Activated T-helper 9 cell treated with anti-CD3 and anti-CD28 coated beads, Interleukin-2, amount 50 U/mL, for 16 hours (primary cell): ENCODE data around the gene POMC.
"Not testable (repeated sequence)": the region's sequence is repeated elsewhere in the genome, so short reads cannot be mapped to it uniquely, and the experiment has no call there.

ENCODE experiments used
- DNase-seq: peaks from one replicate; pipeline ENCODE4 v3.0.0-alpha.2; 2020; ENCODE audit warnings: low read depth

POMC gene

GRCh38 chr2:25176541-25177181 lies 8.3 kb upstream of the POMC start:
- DNase-seq, result no peak

- no peak for DNase-seq
Observed at GRCh38 chr2:25176138-25176537, 7.8 kb upstream of the POMC start.

GRCh38 chr2:25174192-25174861 lies 5.9 kb upstream of the POMC start:
- DNase-seq, result no peak

DNA sequence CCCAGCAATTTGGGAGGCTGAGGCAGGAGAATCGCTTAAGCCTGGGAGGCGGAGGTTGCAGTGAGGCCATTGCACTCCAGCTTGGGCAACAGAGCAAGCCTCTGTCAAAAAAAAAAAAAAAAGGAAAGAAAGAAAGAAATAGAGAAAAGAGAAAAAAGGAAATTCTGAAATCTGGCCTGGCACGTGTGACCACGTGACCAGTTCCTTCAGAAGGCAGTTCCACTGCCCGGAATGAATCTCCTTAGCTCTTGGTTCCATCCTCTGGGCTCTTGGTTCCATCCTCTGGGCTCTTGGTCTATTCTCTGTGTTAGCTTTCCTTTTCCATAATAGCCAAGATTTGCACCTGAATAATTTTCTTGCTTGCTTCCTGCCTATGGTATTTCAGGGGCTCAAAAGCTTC lies 5.3 kb upstream of the POMC start:
- no peak for DNase-seq

- no peak for DNase-seq
Observed at GRCh38 chr2:25170888-25171287, 2.5 kb upstream of the POMC start.

GRCh38 chr2:25169073-25169470 lies 692 bp upstream of the POMC start:
- no peak for DNase-seq

GRCh38 chr2:25165992-25166875 lies 2.1 kb downstream of the POMC start:
- no peak for DNase-seq

- DNase-seq, result no peak
Observed at GRCh38 chr2:25164561-25164960, 3.8 kb downstream of the POMC start.

DNA sequence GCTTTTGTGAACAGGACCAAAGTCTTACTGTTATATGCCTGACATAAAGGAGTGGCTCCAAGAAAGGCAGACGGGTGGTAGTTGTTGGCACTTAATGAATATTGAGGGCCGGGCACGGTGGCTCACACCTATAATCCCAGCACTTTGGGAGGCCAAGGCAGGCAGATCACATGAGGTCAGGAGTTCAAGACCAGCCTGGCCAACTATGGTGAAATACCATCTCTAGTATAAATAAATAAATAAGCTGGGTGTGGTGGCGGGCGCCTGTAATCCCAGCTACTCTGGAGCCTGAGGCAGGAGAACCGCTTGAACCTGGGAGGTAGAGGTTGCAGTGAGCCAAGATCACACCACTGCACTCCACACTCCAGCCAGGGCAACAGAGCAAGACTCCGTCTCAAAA lies 6.3 kb downstream of the POMC start:
- DNase-seq, result not testable (repeated sequence)

DNA sequence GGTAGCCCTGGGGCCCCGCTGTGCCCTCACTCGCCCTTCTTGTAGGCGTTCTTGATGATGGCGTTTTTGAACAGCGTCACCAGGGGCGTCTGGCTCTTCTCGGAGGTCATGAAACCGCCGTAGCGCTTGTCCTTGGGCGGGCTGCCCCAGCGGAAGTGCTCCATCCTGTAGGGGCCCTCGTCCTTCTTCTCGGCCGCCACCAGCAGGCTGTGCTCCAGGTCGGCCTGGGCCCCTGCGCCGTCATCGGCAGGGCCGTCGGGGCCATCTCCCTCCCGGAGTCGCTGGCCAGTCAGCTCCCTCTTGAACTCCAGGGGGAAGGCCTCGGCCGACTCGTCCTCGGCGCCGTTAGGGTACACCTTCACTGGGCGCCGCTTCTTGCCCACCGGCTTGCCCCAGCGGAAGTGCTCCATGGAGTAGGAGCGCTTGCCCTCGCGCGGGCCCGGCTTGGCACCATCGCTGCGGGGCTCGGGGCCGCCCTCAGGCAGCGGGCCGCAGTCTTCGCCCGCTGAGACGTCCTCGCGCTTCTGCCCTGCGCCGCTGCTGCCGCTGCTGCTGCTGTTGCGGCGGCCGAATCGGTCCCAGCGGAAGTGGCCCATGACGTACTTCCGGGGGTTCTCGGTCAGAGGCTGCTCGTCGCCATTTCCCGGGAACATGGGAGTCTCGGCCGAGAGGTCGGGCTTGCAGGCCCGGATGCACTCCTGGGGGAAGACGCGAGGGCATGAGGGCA lies 7.2 kb downstream of the POMC start:
- peak; percentile 67 for DNase-seq

- no peak for DNase-seq
Observed at GRCh38 chr2:25160376-25160775, 8.0 kb downstream of the POMC start.

DNA sequence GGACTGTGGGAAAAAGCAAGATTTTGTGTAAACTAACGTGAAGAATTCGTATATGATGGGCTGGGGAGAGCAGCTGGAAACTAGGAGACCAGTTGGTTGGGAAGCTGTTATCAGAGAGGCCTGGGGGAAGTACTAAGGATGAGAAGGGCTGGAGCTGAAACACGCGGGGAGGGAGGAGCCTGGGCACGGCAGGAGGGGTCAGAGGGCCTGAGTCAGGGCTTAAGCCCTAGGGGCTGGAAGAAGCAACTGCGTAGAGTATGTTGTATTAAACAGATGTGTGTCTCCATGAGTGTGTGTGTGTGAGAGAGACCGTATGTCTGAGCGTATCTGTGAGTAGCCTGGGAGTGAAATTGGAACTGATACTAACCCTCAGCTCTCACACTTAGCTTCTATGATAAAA lies 8.4 kb downstream of the POMC start:
- DNase-seq, result no peak

DNA sequence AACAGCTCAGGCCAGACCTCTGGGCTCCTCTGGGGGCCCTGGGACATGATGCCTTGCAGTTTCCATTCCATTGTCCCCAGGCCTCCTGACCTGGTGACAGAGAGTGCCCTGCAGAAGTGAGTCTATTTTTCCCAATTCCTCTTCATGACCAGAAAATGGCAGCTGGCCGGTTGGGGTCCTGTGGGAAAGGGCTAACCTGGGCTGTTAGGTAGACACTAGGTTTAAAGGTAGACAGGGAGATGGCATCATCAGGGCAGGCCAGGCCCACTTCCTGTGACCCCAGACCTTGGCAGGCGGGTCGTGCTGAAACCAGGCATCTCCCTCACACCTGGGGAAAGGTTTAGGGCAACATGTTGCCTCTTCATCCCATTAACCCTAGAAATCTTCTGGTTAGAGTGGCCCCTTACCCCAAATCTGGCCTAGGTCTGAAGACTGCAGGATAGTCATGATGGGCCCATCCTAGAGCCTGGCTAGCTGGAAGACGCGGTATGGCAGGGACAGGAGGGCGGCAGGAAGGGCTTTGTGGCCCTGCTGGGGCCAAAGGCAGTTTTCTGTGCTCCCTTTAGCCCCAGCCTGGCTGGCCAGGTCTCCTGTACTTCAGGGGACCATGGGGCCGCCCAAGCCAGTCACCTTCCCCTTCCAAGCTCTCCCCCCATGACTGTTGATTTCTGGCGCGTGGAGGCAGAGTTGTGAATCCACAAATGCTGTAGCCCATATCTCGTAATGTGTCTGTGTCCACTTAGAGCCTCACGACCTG lies 10.1 kb downstream of the POMC start:
- DNase-seq, result no peak

DNA sequence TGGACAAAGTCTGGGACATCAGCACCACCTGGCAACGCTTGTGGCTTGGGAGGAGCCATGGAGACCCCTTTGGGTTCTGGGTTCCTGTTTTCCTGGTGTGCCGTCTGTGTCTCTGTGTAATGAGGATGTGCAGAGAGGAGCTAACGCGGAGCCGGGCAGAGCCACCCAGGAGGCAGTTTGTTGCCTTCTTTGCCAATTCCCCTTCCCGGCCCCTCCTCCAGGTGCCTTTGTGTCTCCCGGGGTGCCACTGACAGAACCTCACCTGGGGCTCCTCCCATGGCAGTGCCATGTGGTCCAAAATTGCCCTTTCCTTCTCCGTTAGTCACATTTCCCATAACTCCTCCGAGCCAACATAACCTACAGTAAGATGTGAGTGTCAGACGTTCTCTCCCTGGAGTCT lies 13.0 kb downstream of the POMC start:
- DNase-seq, result no peak

GRCh38 chr2:25151718-25152117 lies 16.7 kb downstream of the POMC start:
- DNase-seq, result no peak

DNA sequence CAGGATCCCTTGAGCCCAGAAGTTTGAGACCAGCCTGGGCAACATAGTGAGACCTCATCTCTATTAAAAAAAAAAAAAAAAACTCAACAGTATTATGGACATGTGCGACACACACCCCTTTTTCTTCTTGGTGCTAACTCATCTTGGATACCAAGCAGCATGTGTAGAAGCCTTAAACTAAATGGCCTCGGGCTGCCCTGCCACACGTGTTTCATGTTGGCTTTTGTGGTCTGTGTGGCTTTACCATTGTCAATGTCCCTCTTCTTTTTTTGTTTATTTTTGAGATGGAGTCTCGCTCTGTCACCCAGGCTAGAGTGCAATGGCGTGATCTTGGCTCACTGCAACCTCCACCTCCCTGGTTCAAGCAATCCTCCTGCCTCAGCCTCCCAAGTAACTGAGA lies 17.4 kb downstream of the POMC start:
- DNase-seq, result not testable (repeated sequence)

DNA sequence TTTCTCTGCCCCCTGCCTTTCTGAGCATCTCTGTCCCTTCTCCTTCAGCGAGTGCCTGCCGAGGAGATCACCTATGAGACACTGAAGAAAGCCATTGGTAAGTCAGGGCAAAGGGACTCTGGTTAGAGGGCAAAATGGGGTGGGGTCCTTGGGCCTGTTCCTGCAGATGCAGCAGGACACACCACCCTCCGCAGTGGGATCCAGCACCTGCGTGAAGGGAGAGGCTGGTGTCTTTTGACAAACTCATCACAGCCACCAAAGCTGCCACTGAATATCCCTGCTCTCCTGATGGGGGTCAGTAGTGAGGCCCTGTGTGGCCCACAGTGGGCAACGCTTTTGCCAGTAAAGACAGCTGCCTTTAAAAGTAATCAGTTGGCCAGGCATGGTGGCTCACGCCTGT lies 18.7 kb downstream of the POMC start:
- DNase-seq, result no peak

DNA sequence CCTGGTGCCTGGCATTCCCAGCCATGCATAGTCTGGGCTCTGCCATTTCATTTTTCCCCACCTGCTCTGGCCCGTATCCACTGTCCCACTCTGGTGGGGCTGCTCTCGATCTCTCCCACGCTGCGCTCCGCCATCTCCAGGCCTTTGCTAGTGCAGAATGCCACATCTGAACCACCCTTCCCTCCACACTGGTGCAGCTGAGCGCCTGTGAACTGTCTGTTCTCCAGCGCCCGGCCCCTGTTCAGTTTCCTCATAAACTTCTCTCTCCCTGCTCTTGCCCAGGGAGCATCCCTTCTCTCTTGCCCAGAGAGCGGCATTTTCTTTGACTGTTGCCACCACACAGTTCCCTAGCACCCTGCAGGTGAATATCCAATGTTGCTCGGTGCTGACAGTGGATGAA lies 21.5 kb downstream of the POMC start:
- no peak for DNase-seq

DNA sequence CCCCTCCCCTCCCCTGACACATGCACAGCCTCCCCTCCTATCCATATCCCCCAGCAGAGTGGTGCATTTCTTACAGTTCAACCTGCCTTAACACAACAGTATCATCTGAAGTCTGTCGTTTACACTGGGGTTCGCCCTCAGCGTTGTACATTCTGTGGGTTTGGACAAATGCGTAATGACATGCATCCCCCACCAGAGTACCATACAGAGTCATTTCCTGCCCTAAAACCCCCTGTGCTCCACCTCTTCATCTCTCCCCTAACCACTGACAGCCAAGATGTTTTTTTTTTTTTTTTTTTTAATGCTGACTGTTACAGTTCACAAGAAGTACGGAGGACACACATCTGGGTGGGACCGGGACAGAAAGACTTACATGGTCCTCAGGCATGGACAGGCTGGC lies 22.6 kb downstream of the POMC start:
- no peak for DNase-seq

- no peak for DNase-seq
Observed at GRCh38 chr2:25141120-25141519, 27.3 kb downstream of the POMC start.

GRCh38 chr2:25140535-25140934 lies 27.8 kb downstream of the POMC start:
- DNase-seq, result not testable (repeated sequence)

DNA sequence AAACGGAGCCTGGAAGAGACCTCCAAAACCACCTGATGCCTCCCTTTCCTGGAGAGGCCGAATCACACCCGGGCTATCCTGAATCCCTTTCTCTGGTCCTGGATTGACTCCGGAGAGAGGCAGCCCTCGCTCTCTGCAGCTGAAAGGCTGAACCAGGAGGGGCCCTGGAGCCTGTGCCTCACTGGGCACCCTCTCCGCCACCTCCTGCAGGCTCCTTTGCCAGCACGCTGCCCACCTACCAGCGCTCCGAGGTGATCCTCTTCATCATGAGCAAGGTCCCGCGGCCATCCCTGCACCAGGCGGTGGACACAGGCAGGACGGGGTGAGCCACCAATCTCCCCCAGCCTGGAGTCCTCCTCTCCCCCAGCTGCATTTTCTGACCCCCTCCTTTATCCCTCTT lies 35.7 kb downstream of the POMC start:
- DNase-seq, result no peak
